ENCODE measurements around the gene UCHL5.
A peak's percentile ranks its signal among the peaks of the same experiment; 100 is the strongest.
"Not testable (repeated sequence)": the region's sequence is repeated elsewhere in the genome, so short reads cannot be mapped to it uniquely, and the experiment has no call there.

The UCHL5 gene

GRCh38 chr1:193062698-193063463 lies 3.7 kb upstream of the UCHL5 start:
- DNase-seq = no peak

- DNase-seq = peak in 1 of 2 donors; percentile 18
These were observed 1.8 kb upstream of the UCHL5 start for GRCh38 chr1:193060938-193061337.

GRCh38 chr1:193060406-193060805 lies 1.2 kb upstream of the UCHL5 start:
- no peak for DNase-seq

- DNase-seq = no peak
These were observed 899 bp upstream of the UCHL5 start for GRCh38 chr1:193060115-193060403.

- DNase-seq = peak; percentile 50 to 68
These were observed 455 bp downstream of the UCHL5 start for GRCh38 chr1:193058529-193059281.

- no peak for DNase-seq
These were observed 4.9 kb downstream of the UCHL5 start for GRCh38 chr1:193054169-193054675.

GRCh38 chr1:193048913-193049312 lies 10.2 kb downstream of the UCHL5 start:
- DNase-seq = not testable (repeated sequence)

- DNase-seq = no peak
These were observed 16.1 kb downstream of the UCHL5 start for GRCh38 chr1:193042766-193043691.

- no peak for DNase-seq
These were observed 19.1 kb downstream of the UCHL5 start for GRCh38 chr1:193040011-193040410.

GRCh38 chr1:193036337-193037047 lies 22.7 kb downstream of the UCHL5 start:
- DNase-seq = no peak

- no peak for DNase-seq
These were observed 25.6 kb downstream of the UCHL5 start for GRCh38 chr1:193033610-193034009.

- DNase-seq = not testable (repeated sequence)
These were observed 26.3 kb downstream of the UCHL5 start for GRCh38 chr1:193032643-193033427.

GRCh38 chr1:193031431-193031830 lies 27.7 kb downstream of the UCHL5 start:
- DNase-seq = peak in 1 of 2 donors; percentile 3

- no peak for DNase-seq
These were observed 28.9 kb downstream of the UCHL5 start for GRCh38 chr1:193030280-193030679.

GRCh38 chr1:193025218-193025617 lies 33.9 kb downstream of the UCHL5 start:
- no peak for DNase-seq

- DNase-seq = peak in 1 of 2 donors; percentile 64
These were observed 39.6 kb downstream of the UCHL5 start for GRCh38 chr1:193019442-193020026.

- DNase-seq = no peak
These were observed 42.4 kb downstream of the UCHL5 start for GRCh38 chr1:193016788-193017187.

- no peak for DNase-seq
These were observed 44.8 kb downstream of the UCHL5 start for GRCh38 chr1:193014400-193014799.

GRCh38 chr1:193013707-193014106 lies 45.5 kb downstream of the UCHL5 start:
- no peak for DNase-seq

- DNase-seq = no peak
These were observed 46.2 kb downstream of the UCHL5 start for GRCh38 chr1:193013005-193013404.

- no peak for DNase-seq
These were observed 47.8 kb downstream of the UCHL5 start for GRCh38 chr1:193011406-193011805.

Measured in CD4-positive, alpha-beta T cell treated with Interferon alpha-2 for 1 hour (primary cell).